Cardiac fibroblast (primary cell): ENCODE measurements around the gene MTMR3.

ENCODE experiments used
- DNase-seq, 2 donors: peaks; one replicate each; pipeline versions ENCODE4 v3.0.0 to v3.0.0-alpha.2; 2010; ENCODE audit warnings: low read depth in 2 of 2
- H3K4me3 ChIP-seq, 2 donors: replicated peaks in 1 of 2; 1 replicate in 1 of 2; 2 replicates in 1 of 2; pipeline ENCODE4 v1.5.1; 2011; ENCODE audit warnings: low read depth in 2 of 2, low read length in 2 of 2, mild to moderate bottlenecking in 2 of 2, moderate library complexity in 1 of 2
- TF ChIP-seq, protein P1 (sequence below): IDR thresholded peaks from one replicate; pipeline ENCODE4 v1.5.1; 2011; ENCODE audit warnings: low read depth, mild to moderate bottlenecking, low read length, inconsistent platforms

The MTMR3 gene

DNA sequence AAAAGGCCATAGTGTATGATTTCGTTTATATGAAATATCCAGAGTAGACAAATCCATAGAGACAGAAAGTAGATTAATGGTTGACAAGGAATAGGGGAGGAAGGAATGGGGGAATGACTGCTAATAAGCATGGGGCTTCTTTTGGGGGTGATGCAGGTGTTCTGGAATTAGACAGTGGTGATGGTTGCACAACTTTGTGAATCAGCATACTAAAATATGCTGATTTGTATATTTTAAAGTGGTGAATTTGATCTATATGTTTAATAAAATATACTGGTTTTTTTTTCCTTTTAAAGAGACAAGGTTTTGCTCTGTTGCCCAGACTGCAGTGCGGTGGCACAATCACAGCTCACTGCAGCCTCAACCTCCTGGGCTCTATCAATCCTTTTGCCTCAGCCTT is 190.8 kb downstream of the MTMR3 start:
- no peak overlapping the region for H3K4me3 ChIP-seq
- DNase-seq: no peak
- TF ChIP-seq, protein P1, sequence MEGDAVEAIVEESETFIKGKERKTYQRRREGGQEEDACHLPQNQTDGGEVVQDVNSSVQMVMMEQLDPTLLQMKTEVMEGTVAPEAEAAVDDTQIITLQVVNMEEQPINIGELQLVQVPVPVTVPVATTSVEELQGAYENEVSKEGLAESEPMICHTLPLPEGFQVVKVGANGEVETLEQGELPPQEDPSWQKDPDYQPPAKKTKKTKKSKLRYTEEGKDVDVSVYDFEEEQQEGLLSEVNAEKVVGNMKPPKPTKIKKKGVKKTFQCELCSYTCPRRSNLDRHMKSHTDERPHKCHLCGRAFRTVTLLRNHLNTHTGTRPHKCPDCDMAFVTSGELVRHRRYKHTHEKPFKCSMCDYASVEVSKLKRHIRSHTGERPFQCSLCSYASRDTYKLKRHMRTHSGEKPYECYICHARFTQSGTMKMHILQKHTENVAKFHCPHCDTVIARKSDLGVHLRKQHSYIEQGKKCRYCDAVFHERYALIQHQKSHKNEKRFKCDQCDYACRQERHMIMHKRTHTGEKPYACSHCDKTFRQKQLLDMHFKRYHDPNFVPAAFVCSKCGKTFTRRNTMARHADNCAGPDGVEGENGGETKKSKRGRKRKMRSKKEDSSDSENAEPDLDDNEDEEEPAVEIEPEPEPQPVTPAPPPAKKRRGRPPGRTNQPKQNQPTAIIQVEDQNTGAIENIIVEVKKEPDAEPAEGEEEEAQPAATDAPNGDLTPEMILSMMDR: no peak

DNA sequence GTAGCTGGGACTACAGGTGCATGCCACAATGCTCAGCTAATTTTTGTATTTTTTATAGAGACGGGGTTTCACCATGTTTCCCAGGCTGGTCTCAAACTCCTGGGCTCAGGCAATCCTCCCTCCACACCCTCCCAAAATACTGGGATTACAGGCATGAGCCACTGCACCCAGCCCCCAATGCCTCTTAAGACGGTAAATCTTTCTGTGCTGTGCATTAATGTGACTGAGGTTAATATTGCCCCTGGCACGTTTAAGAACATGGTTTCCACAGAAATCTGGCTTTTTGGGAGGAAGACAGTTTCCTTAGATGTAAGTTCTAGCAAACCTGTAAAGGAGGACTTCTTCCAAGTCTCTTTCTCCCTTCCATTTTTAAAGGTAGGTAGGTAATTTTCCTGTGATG is 191.2 kb downstream of the MTMR3 start:
- DNase-seq: no peak
- TF ChIP-seq, protein P1: no peak
- H3K4me3 ChIP-seq: no peak overlapping the region

DNA sequence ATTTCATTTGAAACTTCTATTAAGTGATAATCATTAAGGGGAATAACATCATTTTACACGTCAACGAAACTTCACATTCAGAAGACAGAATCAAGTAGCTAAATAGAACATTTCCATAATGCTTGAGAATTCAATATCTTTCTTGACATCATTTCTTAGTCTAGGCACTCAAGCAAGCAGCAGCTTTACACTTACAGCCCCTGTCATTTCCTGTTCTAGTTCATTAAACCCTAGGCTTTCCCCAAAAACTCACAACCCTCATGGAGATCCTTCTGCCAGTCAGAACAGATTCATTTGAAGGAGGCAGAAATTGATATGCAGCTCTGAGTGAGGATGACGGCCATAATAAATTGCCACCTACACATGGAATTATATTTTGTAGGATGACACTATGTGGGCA is 192.0 kb downstream of the MTMR3 start:
- no peak overlapping the region for H3K4me3 ChIP-seq
- TF ChIP-seq, protein P1: no peak
- no peak for DNase-seq

DNA sequence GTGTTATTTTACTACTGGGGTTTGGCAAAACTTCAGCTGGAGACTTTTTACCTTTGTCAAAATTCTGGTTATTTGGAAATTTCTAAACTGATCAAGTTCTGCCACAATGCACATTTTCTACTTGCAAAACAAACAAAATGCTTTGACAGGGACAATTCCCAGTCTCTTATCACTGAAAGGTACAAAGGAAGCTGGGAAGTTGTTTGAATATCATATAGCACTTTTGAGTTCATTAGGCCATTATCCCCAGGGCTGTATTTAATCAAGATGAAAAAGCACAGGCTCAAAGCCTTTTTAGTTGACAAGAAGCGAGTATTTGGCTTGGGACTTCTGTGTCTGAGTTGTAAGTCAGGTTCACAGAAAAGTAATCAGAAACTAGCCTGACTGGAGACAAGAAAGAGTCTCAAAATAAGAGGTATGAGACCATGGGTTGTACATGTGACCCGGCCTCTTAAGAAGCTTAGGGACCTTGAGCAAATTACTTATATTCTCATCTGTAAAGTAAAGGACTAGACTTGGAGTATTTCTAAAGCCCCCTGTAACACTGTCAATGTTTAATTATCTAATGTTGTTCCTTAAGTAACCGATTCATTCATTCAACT is 194.4 kb downstream of the MTMR3 start:
- no peak for DNase-seq
- no peak overlapping the region for H3K4me3 ChIP-seq
- TF ChIP-seq, protein P1: no peak

DNA sequence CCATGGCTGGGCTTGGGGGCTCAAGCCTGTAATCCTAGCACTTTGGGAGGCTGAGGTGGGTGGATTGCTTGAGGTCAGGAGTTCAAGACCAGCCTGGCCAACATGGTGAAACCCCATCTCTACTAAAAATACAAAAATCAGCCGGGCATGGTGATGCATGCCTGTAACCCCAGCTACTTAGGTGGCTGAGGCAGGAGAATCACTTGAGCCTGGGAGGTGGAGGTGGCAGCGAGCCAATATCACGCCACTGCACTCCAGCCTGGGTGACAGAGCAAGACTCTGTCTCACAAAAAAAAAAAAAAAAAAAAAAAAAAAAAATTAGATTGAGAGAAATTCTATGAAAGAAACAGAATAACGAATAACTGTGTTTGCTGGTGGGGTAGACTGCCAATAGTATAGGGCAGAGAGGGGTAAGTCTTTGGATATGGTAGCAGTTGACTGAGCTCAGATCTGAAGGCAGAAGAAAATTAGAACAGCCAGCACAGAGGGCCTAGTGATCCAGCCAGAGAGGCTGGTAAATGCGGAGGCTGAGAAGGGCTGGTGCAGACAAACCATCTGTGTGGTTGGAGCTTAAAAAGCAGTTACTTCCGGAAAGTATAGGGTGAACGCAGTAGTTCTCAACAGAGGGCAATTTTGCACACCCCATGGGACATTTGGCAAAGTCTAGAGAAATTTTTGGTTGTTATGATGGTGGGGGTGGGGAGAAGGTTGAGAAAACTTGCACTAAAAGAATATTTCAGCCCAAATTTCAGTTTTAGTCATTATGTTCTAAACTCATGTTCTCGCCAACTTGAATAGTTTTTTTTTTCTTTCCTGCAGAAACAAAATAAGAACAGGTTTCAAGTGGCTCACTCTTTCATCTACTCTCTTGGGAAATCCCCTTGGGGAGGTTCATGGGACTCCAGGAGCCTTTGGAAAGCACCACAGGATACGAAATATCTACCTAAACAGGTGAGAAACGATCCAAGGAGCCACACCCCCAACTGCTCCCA is 195.6 kb downstream of the MTMR3 start:
- TF ChIP-seq, protein P1: no peak
- H3K4me3 ChIP-seq: no peak overlapping the region
- no peak for DNase-seq

DNA sequence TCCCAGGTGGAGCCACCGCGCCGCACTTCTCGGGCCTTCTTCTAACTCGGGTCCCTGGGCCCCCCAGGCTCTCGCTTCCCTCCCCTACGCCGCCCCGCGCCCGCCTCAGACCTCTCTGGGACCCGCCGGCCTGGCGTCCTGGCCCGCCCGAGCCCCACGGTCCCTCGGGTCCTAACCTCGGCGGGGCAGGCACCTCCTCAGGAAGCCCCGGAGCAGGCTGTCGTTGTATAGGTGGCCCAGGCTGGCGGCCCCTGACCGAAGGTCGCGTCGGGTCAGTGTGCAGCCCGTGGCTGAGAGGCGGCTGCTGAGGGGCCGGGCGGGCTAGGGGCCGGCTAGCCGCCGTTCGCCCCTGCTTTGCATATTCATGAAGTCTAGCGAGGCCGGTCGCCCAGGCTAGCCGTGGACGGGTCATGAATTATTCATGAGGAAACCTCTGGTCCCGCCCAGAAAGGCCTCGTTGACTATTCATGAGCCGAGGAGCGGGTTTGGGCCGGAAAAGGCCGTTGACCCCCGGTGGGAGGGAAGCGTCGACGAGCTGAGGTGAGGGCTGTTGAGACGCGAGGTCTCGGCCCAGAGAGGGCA is 197.1 kb downstream of the MTMR3 start, which contains the start of gene HORMAD2:
Gene HORMAD2, plus strand, starts transcription at position 513 of the 582 bp plus-strand sequence. CDS start 13,489 bp downstream, outside the sequence.
- H3K4me3 ChIP-seq: peak within 1 kb of the TSS; percentile 12 to 30
- DNase-seq: peak; percentile 31 to 38
- TF ChIP-seq, protein P1: no peak
